Measurements from ENCODE around the gene CDK18. TPM values are rescaled to one million over a fixed set of nuclear protein-coding genes. Genes with fewer than 3 reads are reported as not detected.

CDK18 gene
- total and polyA plus RNA-seq, 9 donors, result 3.1 to 18.8 (median 10.3) TPM

GRCh38 chr1:205492774-205493173, 11.7 kb upstream of the CDK18 start:
- Histone ChIP-seq H3K27me3 (ENCODE audit: control insufficient read depth, insufficient read depth, low read length) (peaks cover 33% of the 10 kb centered on the region), H3K4me1 (ENCODE audit: control insufficient read depth, insufficient read depth, low read length) (peaks cover 46% of the 10 kb centered on the region), H3K9me3 (replicated peaks; ENCODE audit: control insufficient read depth, low read depth, low read length) (no peaks in the 10 kb centered on the region), H3K27ac (ENCODE audit: low read length) (peak overlapping the region; percentile 24), H3K36me3 (ENCODE audit: control insufficient read depth, insufficient read depth, low read length) (no peaks in the 10 kb centered on the region), H3K4me3 (ENCODE audit: low read length) (no peak overlapping the region)
- 71% methylated on average over 2 of the region's 7 CpGs for WGBS (ENCODE audit: insufficient coverage)
- no peak for DNase-seq

- peaks cover 46% of the 10 kb centered on the region for H3K4me1 ChIP-seq (ENCODE audit: control insufficient read depth, insufficient read depth, low read length)
Measured at GRCh38 chr1:205493241-205494085, 11.0 kb upstream of the CDK18 start.

DNA sequence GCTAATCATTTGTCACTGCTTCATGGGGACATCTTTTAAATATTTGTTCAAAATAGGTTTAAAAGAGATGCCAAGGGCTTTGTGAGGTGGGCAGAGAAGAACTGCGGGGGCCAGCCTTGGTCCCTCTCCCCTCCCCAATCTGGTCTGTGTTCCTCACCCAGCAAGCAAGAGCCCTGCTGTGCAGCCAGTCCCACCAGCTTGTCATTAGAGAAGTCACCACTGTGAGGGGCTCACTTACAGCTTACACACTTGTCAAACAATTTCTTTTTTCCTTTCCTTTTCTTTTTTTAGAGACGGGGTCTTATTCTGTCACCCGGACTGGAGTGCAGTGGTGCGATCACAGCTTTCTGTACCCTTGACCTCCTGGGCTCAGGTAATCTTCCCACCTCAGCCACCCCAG, 10.4 kb upstream of the CDK18 start:
- DNase-seq, result no peak
- H3K27me3 ChIP-seq (ENCODE audit: control insufficient read depth, insufficient read depth, low read length), result peaks cover 30% of the 10 kb centered on the region
- H3K4me1 ChIP-seq (ENCODE audit: control insufficient read depth, insufficient read depth, low read length), result peaks cover 46% of the 10 kb centered on the region
- 66% methylated on average over 3 of the region's 4 CpGs for whole genome bisulfite sequencing (ENCODE audit: insufficient coverage)
- H3K27ac ChIP-seq (ENCODE audit: low read length), result no peak overlapping the region
- H3K4me3 ChIP-seq (ENCODE audit: low read length), result no peak overlapping the region
- no peaks in the 10 kb centered on the region for H3K9me3 ChIP-seq (replicated peaks; ENCODE audit: control insufficient read depth, low read depth, low read length)
- no peaks in the 10 kb centered on the region for H3K36me3 ChIP-seq (ENCODE audit: control insufficient read depth, insufficient read depth, low read length)

More at GRCh38 chr1:205493241-205494085, 11.0 kb upstream of the CDK18 start:
- 36% methylated on average over 4 of the region's 11 CpGs for WGBS (ENCODE audit: insufficient coverage)
- Histone ChIP-seq H3K36me3 (ENCODE audit: control insufficient read depth, insufficient read depth, low read length) (no peaks in the 10 kb centered on the region), H3K9me3 (replicated peaks; ENCODE audit: control insufficient read depth, low read depth, low read length) (no peaks in the 10 kb centered on the region), H3K4me3 (ENCODE audit: low read length) (no peak overlapping the region), H3K27ac (ENCODE audit: low read length) (peak overlapping the region; percentile 24), H3K27me3 (ENCODE audit: control insufficient read depth, insufficient read depth, low read length) (peaks cover 30% of the 10 kb centered on the region)
- peak; percentile 45 for DNase-seq

DNA sequence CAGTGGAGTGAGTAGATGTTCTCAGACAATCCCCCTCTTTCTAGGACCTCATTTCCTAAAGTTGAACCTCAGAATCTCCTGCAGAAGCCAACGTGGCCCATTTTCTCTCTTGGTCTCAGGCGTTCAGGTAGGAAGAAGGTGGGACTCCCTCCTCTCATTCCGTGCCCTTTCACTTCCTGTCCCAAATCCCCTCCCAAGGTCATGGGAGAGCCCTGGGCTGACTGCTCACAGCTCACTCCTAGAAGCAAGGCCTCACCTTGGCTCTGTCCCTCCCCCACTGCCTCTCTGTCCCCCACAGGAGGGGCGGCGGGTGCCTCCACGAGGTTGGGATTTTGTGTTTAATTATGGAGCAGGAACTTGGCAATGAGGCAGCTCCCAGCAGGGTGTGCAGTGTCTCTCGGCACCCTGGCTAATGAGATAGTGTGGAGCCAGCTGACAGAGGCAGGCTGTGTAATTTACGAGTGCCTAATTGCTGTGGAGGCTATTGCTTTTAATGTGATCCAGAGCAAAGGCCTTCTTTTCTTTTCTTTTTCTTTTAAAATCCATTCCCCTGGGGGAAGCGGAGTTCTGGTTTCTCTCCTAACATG, 9.1 kb upstream of the CDK18 start:
- WGBS (ENCODE audit: insufficient coverage), result 40% methylated on average over 3 of the region's 9 CpGs
- H3K4me1 ChIP-seq (ENCODE audit: control insufficient read depth, insufficient read depth, low read length), result peaks cover 46% of the 10 kb centered on the region

GRCh38 chr1:205496661-205497060, 7.8 kb upstream of the CDK18 start:
- 100% methylated on average over 1 of the region's 1 CpG for WGBS (ENCODE audit: insufficient coverage)
- Histone ChIP-seq H3K36me3 (ENCODE audit: control insufficient read depth, insufficient read depth, low read length) (no peaks in the 10 kb centered on the region), H3K27me3 (ENCODE audit: control insufficient read depth, insufficient read depth, low read length) (peaks cover 18% of the 10 kb centered on the region), H3K27ac (ENCODE audit: low read length) (no peak overlapping the region), H3K4me1 (ENCODE audit: control insufficient read depth, insufficient read depth, low read length) (peaks cover 57% of the 10 kb centered on the region), H3K9me3 (replicated peaks; ENCODE audit: control insufficient read depth, low read depth, low read length) (no peaks in the 10 kb centered on the region), H3K4me3 (ENCODE audit: low read length) (no peak overlapping the region)
- no peak for DNase-seq

More for the DNA sequence above, 9.1 kb upstream of the CDK18 start:
- Histone ChIP-seq H3K36me3 (ENCODE audit: control insufficient read depth, insufficient read depth, low read length) (no peaks in the 10 kb centered on the region), H3K9me3 (replicated peaks; ENCODE audit: control insufficient read depth, low read depth, low read length) (no peaks in the 10 kb centered on the region), H3K27ac (ENCODE audit: low read length) (no peak overlapping the region), H3K4me3 (ENCODE audit: low read length) (no peak overlapping the region), H3K27me3 (ENCODE audit: control insufficient read depth, insufficient read depth, low read length) (peaks cover 21% of the 10 kb centered on the region)
- no peak for DNase-seq

- Histone ChIP-seq H3K4me1 (ENCODE audit: control insufficient read depth, insufficient read depth, low read length) (peaks cover 53% of the 10 kb centered on the region), H3K36me3 (ENCODE audit: control insufficient read depth, insufficient read depth, low read length) (no peaks in the 10 kb centered on the region), H3K9me3 (replicated peaks; ENCODE audit: control insufficient read depth, low read depth, low read length) (no peaks in the 10 kb centered on the region), H3K27ac (ENCODE audit: low read length) (no peak overlapping the region), H3K27me3 (ENCODE audit: control insufficient read depth, insufficient read depth, low read length) (peaks cover 12% of the 10 kb centered on the region), H3K4me3 (ENCODE audit: low read length) (no peak overlapping the region)
- WGBS (ENCODE audit: insufficient coverage), result 65% methylated on average over 5 of the region's 7 CpGs
- no peak for DNase-seq
Measured at GRCh38 chr1:205497351-205497750, 7.1 kb upstream of the CDK18 start.

GRCh38 chr1:205499789-205500188, 4.7 kb upstream of the CDK18 start:
- Histone ChIP-seq H3K27ac (ENCODE audit: low read length) (no peak overlapping the region), H3K9me3 (replicated peaks; ENCODE audit: control insufficient read depth, low read depth, low read length) (no peaks in the 10 kb centered on the region), H3K36me3 (ENCODE audit: control insufficient read depth, insufficient read depth, low read length) (no peaks in the 10 kb centered on the region), H3K4me3 (ENCODE audit: low read length) (no peak overlapping the region), H3K27me3 (ENCODE audit: control insufficient read depth, insufficient read depth, low read length) (peaks cover 7% of the 10 kb centered on the region), H3K4me1 (ENCODE audit: control insufficient read depth, insufficient read depth, low read length) (peaks cover 39% of the 10 kb centered on the region)
- WGBS (ENCODE audit: insufficient coverage), result 60% methylated on average over 2 of the region's 3 CpGs
- DNase-seq, result no peak

DNA sequence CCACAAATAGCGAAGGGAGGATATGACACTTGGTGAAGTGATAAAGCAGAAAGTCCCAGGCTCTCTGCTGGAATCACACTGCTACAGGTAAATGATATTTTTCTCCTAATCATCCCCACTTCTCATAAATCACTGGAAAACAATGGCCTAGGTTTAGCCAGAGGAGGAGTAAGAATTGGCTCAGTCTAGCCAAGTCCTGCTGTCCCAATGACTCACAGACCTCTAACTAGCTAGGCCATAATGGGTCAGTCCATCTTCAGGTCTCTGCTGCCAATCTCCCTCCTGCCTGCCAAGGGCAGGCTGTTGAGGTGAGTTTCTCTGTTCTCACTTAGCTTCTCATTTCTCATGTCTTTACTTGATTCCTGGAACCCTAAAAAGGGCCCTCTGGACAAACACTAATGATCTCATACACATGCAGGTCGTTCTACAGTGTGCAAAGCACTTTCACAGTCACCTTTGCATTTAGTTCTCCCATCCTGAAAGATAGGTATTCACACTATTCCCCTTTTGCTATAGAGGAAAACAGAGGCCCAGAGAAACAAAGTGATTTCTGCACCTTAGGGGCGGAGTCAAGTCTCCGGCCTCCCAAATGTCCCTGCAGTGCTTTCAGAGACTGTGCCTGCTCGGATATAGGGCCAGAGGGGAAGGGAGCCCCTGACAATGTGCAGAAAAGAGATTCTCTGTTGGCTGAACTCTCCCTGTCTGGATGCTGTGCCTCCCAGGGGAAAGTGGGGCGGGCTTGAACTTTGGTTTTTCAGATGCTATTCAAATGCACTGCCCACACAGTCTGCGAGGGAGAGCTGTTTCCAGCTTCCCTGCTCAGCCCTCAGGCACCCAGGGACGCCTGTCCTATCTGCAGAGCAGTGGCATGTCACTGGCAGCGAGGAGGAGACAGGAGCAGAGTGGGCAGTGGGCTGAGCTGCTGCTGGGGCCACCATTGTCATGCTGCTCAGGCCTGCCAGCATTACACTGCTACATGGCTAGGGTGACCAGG, 3.9 kb upstream of the CDK18 start:
- H3K4me1 ChIP-seq (ENCODE audit: control insufficient read depth, insufficient read depth, low read length), result peaks cover 39% of the 10 kb centered on the region

GRCh38 chr1:205502111-205502810, 2.2 kb upstream of the CDK18 start:
- peaks cover 11% of the 10 kb centered on the region for H3K27me3 ChIP-seq (ENCODE audit: control insufficient read depth, insufficient read depth, low read length)
- DNase-seq, result no peak
- H3K36me3 ChIP-seq (ENCODE audit: control insufficient read depth, insufficient read depth, low read length), result no peaks in the 10 kb centered on the region
- peaks cover 43% of the 10 kb centered on the region for H3K4me1 ChIP-seq (ENCODE audit: control insufficient read depth, insufficient read depth, low read length)
- no peak overlapping the region for H3K27ac ChIP-seq (ENCODE audit: low read length)
- WGBS (ENCODE audit: insufficient coverage), result 82% methylated on average over 3 of the region's 3 CpGs
- H3K4me3 ChIP-seq (ENCODE audit: low read length), result no peak overlapping the region
- no peaks in the 10 kb centered on the region for H3K9me3 ChIP-seq (replicated peaks; ENCODE audit: control insufficient read depth, low read depth, low read length)

More for the DNA sequence above, 3.9 kb upstream of the CDK18 start:
- Histone ChIP-seq H3K4me3 (ENCODE audit: low read length) (no peak overlapping the region), H3K36me3 (ENCODE audit: control insufficient read depth, insufficient read depth, low read length) (no peaks in the 10 kb centered on the region), H3K27me3 (ENCODE audit: control insufficient read depth, insufficient read depth, low read length) (peaks cover 10% of the 10 kb centered on the region), H3K27ac (ENCODE audit: low read length) (no peak overlapping the region), H3K9me3 (replicated peaks; ENCODE audit: control insufficient read depth, low read depth, low read length) (no peaks in the 10 kb centered on the region)
- peak; percentile 52 for DNase-seq
- 9% methylated on average over 4 of the region's 9 CpGs for WGBS (ENCODE audit: insufficient coverage)

All from muscle of leg (tissue), 11 donors.